ENCODE results near the gene MRPL52. TPM values are rescaled to one million over a fixed set of nuclear protein-coding genes. Genes with fewer than 3 reads are reported as not detected.

Gene MRPL52
- total and polyA plus RNA-seq, 2 of the 13 experiments (the other 11 are each of a cell fraction or from before 2014, with no cell fraction given): 118 to 329 TPM

DNA sequence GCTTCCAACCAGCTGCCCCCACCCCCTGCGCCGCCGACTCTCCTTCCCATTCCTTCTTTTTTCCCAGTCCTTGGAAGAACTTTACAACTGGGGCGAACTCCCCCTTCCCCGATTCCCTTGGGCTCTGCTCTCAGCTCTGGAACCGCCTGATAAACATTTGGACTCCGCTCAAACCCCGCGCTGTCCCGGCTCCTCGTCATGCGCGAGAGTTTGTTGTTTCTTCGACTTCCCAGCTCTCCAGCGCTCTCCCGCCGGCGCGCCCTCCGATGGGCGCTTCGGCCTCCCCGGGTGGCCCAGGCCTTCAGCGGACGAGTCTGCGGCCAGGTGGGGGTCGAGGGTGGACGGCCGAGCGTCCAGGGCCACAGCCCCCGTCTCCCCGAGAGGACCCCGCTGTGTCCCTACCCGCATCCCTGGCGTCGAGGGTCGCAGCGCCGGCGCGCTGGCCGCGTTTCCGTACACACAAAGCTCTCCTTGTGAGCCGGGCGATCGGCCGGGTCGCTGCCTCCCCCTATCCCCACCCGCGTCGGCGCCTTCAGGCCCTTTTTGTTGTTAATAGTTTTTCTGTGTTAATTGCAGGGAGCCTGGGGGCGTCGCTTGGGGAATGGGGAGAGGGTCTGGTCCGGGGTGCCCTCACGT lies 7.5 kb downstream of the MRPL52 start (continued):
- TF ChIP-seq ZSCAN29 (CRISPR knock-in tag; conservative IDR thresholded peaks at IDR 0.05): no peak
- 0 out of 2 replicates have a peak, but pooled peaks have one; percentile 76 for TF ChIP-seq ZBTB42 (CRISPR knock-in tag; IDR thresholded peaks at IDR 0.05)
- TF ChIP-seq TCF7 (IDR thresholded peaks at IDR 0.05; ENCODE audit: low read depth): no peak
- TF ChIP-seq, protein P1, sequence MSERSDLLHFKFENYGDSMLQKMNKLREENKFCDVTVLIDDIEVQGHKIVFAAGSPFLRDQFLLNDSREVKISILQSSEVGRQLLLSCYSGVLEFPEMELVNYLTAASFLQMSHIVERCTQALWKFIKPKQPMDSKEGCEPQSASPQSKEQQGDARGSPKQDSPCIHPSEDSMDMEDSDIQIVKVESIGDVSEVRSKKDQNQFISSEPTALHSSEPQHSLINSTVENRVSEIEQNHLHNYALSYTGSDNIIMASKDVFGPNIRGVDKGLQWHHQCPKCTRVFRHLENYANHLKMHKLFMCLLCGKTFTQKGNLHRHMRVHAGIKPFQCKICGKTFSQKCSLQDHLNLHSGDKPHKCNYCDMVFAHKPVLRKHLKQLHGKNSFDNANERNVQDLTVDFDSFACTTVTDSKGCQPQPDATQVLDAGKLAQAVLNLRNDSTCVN (CRISPR knock-in tag; IDR thresholded peaks at IDR 0.05; ENCODE audit: borderline replicate concordance): no peak
- TF ChIP-seq RFX1 (IDR thresholded peaks at IDR 0.05): no peak
- TF ChIP-seq, protein P2, sequence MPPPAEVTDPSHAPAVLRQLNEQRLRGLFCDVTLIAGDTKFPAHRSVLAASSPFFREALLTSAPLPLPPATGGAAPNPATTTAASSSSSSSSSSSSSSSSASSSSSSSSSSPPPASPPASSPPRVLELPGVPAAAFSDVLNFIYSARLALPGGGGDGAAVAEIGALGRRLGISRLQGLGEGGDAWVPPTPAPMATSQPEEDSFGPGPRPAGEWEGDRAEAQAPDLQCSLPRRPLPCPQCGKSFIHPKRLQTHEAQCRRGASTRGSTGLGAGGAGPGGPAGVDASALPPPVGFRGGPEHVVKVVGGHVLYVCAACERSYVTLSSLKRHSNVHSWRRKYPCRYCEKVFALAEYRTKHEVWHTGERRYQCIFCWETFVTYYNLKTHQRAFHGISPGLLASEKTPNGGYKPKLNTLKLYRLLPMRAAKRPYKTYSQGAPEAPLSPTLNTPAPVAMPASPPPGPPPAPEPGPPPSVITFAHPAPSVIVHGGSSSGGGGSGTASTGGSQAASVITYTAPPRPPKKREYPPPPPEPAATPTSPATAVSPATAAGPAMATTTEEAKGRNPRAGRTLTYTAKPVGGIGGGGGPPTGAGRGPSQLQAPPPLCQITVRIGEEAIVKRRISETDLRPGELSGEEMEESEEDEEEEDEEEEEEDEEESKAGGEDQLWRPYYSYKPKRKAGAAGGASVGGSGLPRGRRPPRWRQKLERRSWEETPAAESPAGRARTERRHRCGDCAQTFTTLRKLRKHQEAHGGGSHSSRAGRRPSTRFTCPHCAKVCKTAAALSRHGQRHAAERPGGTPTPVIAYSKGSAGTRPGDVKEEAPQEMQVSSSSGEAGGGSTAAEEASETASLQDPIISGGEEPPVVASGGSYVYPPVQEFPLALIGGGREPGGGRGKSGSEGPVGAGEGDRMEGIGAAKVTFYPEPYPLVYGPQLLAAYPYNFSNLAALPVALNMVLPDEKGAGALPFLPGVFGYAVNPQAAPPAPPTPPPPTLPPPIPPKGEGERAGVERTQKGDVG (CRISPR knock-in tag; IDR thresholded peaks at IDR 0.05; ENCODE audit: borderline replicate concordance): no peak
- TF ChIP-seq, protein P3, sequence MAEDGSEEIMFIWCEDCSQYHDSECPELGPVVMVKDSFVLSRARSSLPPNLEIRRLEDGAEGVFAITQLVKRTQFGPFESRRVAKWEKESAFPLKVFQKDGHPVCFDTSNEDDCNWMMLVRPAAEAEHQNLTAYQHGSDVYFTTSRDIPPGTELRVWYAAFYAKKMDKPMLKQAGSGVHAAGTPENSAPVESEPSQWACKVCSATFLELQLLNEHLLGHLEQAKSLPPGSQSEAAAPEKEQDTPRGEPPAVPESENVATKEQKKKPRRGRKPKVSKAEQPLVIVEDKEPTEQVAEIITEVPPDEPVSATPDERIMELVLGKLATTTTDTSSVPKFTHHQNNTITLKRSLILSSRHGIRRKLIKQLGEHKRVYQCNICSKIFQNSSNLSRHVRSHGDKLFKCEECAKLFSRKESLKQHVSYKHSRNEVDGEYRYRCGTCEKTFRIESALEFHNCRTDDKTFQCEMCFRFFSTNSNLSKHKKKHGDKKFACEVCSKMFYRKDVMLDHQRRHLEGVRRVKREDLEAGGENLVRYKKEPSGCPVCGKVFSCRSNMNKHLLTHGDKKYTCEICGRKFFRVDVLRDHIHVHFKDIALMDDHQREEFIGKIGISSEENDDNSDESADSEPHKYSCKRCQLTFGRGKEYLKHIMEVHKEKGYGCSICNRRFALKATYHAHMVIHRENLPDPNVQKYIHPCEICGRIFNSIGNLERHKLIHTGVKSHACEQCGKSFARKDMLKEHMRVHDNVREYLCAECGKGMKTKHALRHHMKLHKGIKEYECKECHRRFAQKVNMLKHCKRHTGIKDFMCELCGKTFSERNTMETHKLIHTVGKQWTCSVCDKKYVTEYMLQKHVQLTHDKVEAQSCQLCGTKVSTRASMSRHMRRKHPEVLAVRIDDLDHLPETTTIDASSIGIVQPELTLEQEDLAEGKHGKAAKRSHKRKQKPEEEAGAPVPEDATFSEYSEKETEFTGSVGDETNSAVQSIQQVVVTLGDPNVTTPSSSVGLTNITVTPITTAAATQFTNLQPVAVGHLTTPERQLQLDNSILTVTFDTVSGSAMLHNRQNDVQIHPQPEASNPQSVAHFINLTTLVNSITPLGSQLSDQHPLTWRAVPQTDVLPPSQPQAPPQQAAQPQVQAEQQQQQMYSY (CRISPR knock-in tag; IDR thresholded peaks at IDR 0.05): peak; percentile 34; the same call in 1 of the 2 replicates
- TF ChIP-seq ZNF354B (CRISPR knock-in tag; IDR thresholded peaks at IDR 0.05): no peak
- 0 out of 2 replicates have a peak, but pooled peaks have one; percentile 59 for TF ChIP-seq ZFYVE20 (CRISPR knock-in tag; IDR thresholded peaks at IDR 0.05; ENCODE audit: borderline replicate concordance, low read depth)
- TF ChIP-seq ZFP41 (CRISPR knock-in tag; IDR thresholded peaks at IDR 0.05; ENCODE audit: borderline replicate concordance): no peak
- TF ChIP-seq, protein P4, sequence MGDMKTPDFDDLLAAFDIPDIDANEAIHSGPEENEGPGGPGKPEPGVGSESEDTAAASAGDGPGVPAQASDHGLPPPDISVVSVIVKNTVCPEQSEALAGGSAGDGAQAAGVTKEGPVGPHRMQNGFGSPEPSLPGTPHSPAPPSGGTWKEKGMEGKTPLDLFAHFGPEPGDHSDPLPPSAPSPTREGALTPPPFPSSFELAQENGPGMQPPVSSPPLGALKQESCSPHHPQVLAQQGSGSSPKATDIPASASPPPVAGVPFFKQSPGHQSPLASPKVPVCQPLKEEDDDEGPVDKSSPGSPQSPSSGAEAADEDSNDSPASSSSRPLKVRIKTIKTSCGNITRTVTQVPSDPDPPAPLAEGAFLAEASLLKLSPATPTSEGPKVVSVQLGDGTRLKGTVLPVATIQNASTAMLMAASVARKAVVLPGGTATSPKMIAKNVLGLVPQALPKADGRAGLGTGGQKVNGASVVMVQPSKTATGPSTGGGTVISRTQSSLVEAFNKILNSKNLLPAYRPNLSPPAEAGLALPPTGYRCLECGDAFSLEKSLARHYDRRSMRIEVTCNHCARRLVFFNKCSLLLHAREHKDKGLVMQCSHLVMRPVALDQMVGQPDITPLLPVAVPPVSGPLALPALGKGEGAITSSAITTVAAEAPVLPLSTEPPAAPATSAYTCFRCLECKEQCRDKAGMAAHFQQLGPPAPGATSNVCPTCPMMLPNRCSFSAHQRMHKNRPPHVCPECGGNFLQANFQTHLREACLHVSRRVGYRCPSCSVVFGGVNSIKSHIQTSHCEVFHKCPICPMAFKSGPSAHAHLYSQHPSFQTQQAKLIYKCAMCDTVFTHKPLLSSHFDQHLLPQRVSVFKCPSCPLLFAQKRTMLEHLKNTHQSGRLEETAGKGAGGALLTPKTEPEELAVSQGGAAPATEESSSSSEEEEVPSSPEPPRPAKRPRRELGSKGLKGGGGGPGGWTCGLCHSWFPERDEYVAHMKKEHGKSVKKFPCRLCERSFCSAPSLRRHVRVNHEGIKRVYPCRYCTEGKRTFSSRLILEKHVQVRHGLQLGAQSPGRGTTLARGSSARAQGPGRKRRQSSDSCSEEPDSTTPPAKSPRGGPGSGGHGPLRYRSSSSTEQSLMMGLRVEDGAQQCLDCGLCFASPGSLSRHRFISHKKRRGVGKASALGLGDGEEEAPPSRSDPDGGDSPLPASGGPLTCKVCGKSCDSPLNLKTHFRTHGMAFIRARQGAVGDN (CRISPR knock-in tag; IDR thresholded peaks at IDR 0.05): peak; percentile 98
- TF ChIP-seq ZNF605 (CRISPR knock-in tag; IDR thresholded peaks at IDR 0.05): peak; percentile 95
- TF ChIP-seq ZNF75D (CRISPR knock-in tag; IDR thresholded peaks at IDR 0.05; ENCODE audit: borderline replicate concordance): no peak
- peak; percentile 81; the same call in 1 of the 2 replicates for TF ChIP-seq ZBTB7A (CRISPR knock-in tag; IDR thresholded peaks at IDR 0.05)

All from HepG2 (cell line).